K562 (cell line): Measurements from ENCODE around the gene RPH3AL. TPM values are rescaled to one million over a fixed set of nuclear protein-coding genes. Genes with fewer than 3 reads are reported as not detected.

Experiments used
- ATAC-seq: fragments of 200-7000 bp; cut with Tn5 transposase; 3 replicates; pipeline ENCODE4 v1.9.1; 2020; ENCODE audit warnings: moderate library complexity
- BruUV-seq: library from RNA; stranded (reverse); fragments of 400-500 nt; replicated peaks from 2 replicates; lab custom pipeline; 2021; lab: Mats Ljungman, UMichigan
- CTCF ChIA-PET: fragments of 300-600 bp; formaldehyde crosslinking; extraction: SDS; loops from one replicate; lab custom pipeline; 2021; ENCODE audit warnings: low intra/inter-chr PET ratio; lab: Yijun Ruan, JAX
- POLR2A ChIA-PET: fragments of 300-600, 350-650 bp; sonication (Branson Sonifier 250); formaldehyde crosslinking; extraction: SDS; loops from one replicate; lab custom pipeline; 2021; ENCODE audit warnings: antibody characterized with exemption, inconsistent platforms; lab: Yijun Ruan, JAX
- DNase-seq, 4 experiments: peaks; one replicate each; pipeline versions ENCODE4 v3.0.0 to v3.0.0-alpha.2; 2011 to 2018; ENCODE audit warnings: low spot score in 3 of 4, mixed read lengths in 3 of 4; ENCODE audit errors: extremely low read depth in 1 of 4
- FAIRE-seq: peaks from 2 replicates; lab custom pipeline; 2011; peaks lifted over from hg19 to GRCh38; lab: Jason Lieb, UNC
- H2AFZ ChIP-seq: 2 replicates; pipeline ENCODE4 v1.6.0; 2011; ENCODE audit warnings: low read depth, low read length, control low read depth, inconsistent platforms
- H3K27ac ChIP-seq: fragments of 200-600 bp; 3 replicates; pipeline ENCODE4 v1.8.0; 2011; ENCODE audit warnings: low read depth, mild to moderate bottlenecking, control low read depth, inconsistent platforms, low read length, moderate library complexity, mixed read lengths; ENCODE audit errors: extremely low read depth
- H3K27me3 ChIP-seq, 2 experiments: fragments of 300-600 bp in 1 of 2; 2 replicates in 1 of 2; 3 replicates in 1 of 2; pipeline versions ENCODE4 v1.6.0 to v1.8.0; 2011; ENCODE audit warnings: inconsistent platforms in 2 of 2, low read length in 2 of 2, mild to moderate bottlenecking in 1 of 2, mixed read lengths in 1 of 2, moderate library complexity in 1 of 2; ENCODE audit not compliant: control insufficient read depth in 2 of 2, insufficient read depth in 2 of 2
- H3K36me3 ChIP-seq: fragments of 300-600 bp; 3 replicates; pipeline ENCODE4 v1.8.0; 2011; ENCODE audit warnings: mild to moderate bottlenecking, low read length, inconsistent platforms; ENCODE audit not compliant: control insufficient read depth, insufficient read depth
- H3K4me1 ChIP-seq, 2 experiments: fragments of 200-600 bp in 1 of 2; replicated peaks in 1 of 2; 2 replicates in 1 of 2; 3 replicates in 1 of 2; pipeline versions ENCODE4 v1.5.1 to v1.8.0; 2011; ENCODE audit warnings: inconsistent platforms in 2 of 2, low read length in 2 of 2, mild to moderate bottlenecking in 1 of 2, mixed read lengths in 1 of 2, moderate library complexity in 1 of 2; ENCODE audit not compliant: control insufficient read depth in 2 of 2, insufficient read depth in 2 of 2
- H3K4me2 ChIP-seq: 2 replicates; pipeline ENCODE4 v1.6.1; 2011; ENCODE audit warnings: low read length, control low read depth, inconsistent platforms, mixed read lengths; ENCODE audit not compliant: insufficient read depth
- H3K4me3 ChIP-seq: fragments of 200-600 bp; sonication (generic), shearing (Covaris generic); 2 replicates; pipeline ENCODE4 v1.5.1; 2016; ENCODE audit warnings: control low read depth, inconsistent platforms
- H3K79me2 ChIP-seq: fragments of 200-600 bp; 3 replicates; pipeline ENCODE4 v1.8.0; 2011; ENCODE audit warnings: low read length, inconsistent platforms; ENCODE audit not compliant: control insufficient read depth, insufficient read depth
- H3K9ac ChIP-seq, 2 experiments: 2 replicates each; pipeline versions ENCODE4 v1.6.0 to v1.6.1; 2011; ENCODE audit warnings: low read depth in 2 of 2, low read length in 2 of 2, control low read depth in 1 of 2, inconsistent platforms in 1 of 2, mild to moderate bottlenecking in 1 of 2, mixed read lengths in 1 of 2; ENCODE audit not compliant: insufficient read depth in 1 of 2
- H3K9me1 ChIP-seq: one replicate; pipeline ENCODE4 v1.6.0; 2011; ENCODE audit warnings: inconsistent platforms, mild to moderate bottlenecking, low read length, moderate library complexity; ENCODE audit not compliant: control insufficient read depth, insufficient read depth
- H3K9me3 ChIP-seq: replicated peaks from 2 replicates; pipeline ENCODE4 v1.5.1; 2011; ENCODE audit warnings: low read depth, low read length, inconsistent platforms; ENCODE audit not compliant: control insufficient read depth, insufficient read depth
- H4K20me1 ChIP-seq: replicated peaks from 2 replicates; pipeline ENCODE4 v1.6.1; 2011; ENCODE audit warnings: low read length, inconsistent platforms, mixed read lengths; ENCODE audit not compliant: control insufficient read depth, insufficient read depth
- STAT6 ChIP-seq: sonication (generic); formaldehyde crosslinking; IDR thresholded peaks from 2 replicates; pipeline ENCODE4 v1.8.1; 2023; ENCODE audit warnings: mild to moderate bottlenecking, missing genetic modification reagents
- THRB ChIP-seq: fragments of 450-650 bp; formaldehyde crosslinking; conservative IDR thresholded peaks from 2 replicates; pipeline ENCODE4 v1.4.0; 2022; ENCODE audit warnings: mild to moderate bottlenecking, missing genetic modification characterization
- WGBS: fragments of 100-300 bp; shearing (Covaris generic); methylation state at CpG from one replicate; pipeline ENCODE4 v1.1.6; 2016; ENCODE audit warnings: low coverage, mixed read lengths; ENCODE audit not compliant: insufficient coverage; ENCODE audit errors: missing lambda C conversion rate; 5-methylcytosine and 5-hydroxymethylcytosine counted together
- in situ Hi-C: fragments of 300-500 bp; cut with MboI; formaldehyde crosslinking; loops from 4 replicates; pipeline ENCODE4 v1.15.0; 2018; ENCODE audit warnings: inconsistent platforms, mixed read lengths
- intact Hi-C: fragments of 100-400 bp; cut with micrococcal nuclease; formaldehyde crosslinking; loops from 2 replicates; pipeline ENCODE4 v1.14.2; 2022
- polyA plus RNA-seq, 8 experiments: library from polyadenylated mRNA; depleted of rRNA in 4 of 8; stranded (reverse) in 5 of 8; unstranded in 3 of 8; fragments of >200 nt; fragmentation: Nextera tagmentation in 2 of 8; fragmentation: Illumina TruSeq in 1 of 8; extraction: Ambion mirVana in 2 of 8; extraction: Trizol in 1 of 8; gene quantifications; 2 replicates each; pipeline versions ENCODE4 v1.2.1 to v1.2.3, GENCODE V29; 2011 to 2014; ENCODE audit warnings: inconsistent platforms in 1 of 8, missing spikeins in 1 of 8
- total RNA-seq, 7 experiments: library from RNA; depleted of rRNA in 6 of 7; stranded (reverse); fragments of >200 nt in 6 of 7; fragmentation: Illumina TruSeq in 2 of 7; extraction: Trizol in 2 of 7; gene quantifications; 2 replicates each; pipeline versions ENCODE4 v1.2.1 to v1.2.3, GENCODE V29; 2011 to 2021; ENCODE audit warnings: low replicate concordance in 1 of 7

RPH3AL gene
- total and polyA plus RNA-seq, 9 of the 15 experiments (the other 6 are each of a cell fraction or from before 2014, with no cell fraction given): 0.18 to 1.7 (median 0.39) TPM

- Histone ChIP-seq H3K27me3 (peaks cover 0 to 6% of the 10 kb centered on the region in 2 experiments; a peak in 1 of 5 replicates), H3K4me3 (no peak overlapping the region), H3K9me1 (no peaks in the 10 kb centered on the region), H3K4me1 (no peaks in the 10 kb centered on the region; a peak in 1 of 5 replicates), H3K9ac (no peak overlapping the region), H2AFZ (no peak overlapping the region), H3K36me3 (no peaks in the 10 kb centered on the region), H3K9me3 (no peaks in the 10 kb centered on the region), H4K20me1 (no peaks in the 10 kb centered on the region), H3K79me2 (no peaks in the 10 kb centered on the region), H3K27ac (no peak overlapping the region), H3K4me2 (no peak overlapping the region)
- ATAC-seq (no peak), DNase-seq (no peak), FAIRE-seq (no peak)
- CTCF ChIA-PET: no interaction called here
- in situ Hi-C loops (no loop called here), intact Hi-C loops (no loop called here)
- 3% methylated on average over 17 of the region's 18 CpGs for WGBS
- BruUV-seq: no TSS peak
- no peak for TF ChIP-seq THRB (CRISPR knock-in tag)
- TF ChIP-seq STAT6 (CRISPR knock-in tag): no peak
- POLR2A ChIA-PET: no interaction called here
Observed at GRCh38 chr17:312476-313148, 40.0 kb downstream of the RPH3AL start.
